ENCODE results near the gene BICDL2.

- TF ChIP-seq CTCF (IDR thresholded peaks at IDR 0.05) (no peak), POLR2AphosphoS5 (IDR thresholded peaks at IDR 0.05) (no peak), POLR2A (IDR thresholded peaks at IDR 0.05) (no peak)
Observed at GRCh38 chr16:3030222-3031212, 6.2 kb downstream of the BICDL2 start.

Data from gastroesophageal sphincter (tissue), 3 donors.